SH-SY5Y (cell line): ENCODE results near the gene CCDC102A.

Source experiments
- GATA2 ChIP-seq: IDR thresholded peaks from 2 replicates; pipeline ENCODE4 v1.6.1; 2011; ENCODE audit warnings: mild to moderate bottlenecking, low read depth, low read length
- GATA3 ChIP-seq: IDR thresholded peaks from 2 replicates; pipeline ENCODE4 v1.6.1; 2011; ENCODE audit warnings: low read depth, mild to moderate bottlenecking, low read length, moderate library complexity

DNA sequence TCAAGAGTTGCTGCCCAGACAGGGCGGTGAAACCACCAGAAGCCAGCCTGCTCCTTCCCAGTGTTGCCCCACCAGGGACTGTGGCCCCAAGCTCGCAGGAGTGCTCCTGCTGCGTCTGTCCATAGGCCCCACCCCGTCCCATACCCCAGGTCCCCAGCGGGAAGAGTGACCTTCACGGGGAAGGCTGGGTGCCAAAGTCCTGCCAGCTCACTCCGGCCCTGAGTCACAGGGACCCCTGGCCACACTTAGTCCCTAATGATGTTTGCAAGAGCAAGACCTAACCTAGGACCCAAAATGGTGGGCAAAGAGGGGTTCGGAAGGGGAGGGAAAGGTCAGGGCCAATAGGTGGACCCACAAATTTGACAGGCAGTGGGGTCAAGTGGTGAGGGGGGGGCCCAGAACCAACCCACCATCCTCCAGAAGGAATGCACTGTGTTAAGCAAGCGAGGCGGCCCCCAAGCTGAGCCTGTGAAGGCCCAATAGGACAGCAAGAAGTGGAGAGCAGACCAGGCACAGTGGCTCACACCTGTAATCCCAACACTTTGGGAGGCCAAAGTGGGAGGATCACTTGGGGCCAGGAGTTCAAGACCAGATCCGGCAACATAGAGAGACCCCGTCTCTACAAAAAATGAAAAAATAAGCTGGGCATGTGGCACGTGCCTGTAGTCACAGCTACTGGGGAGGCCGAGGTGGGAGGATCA is 53.4 kb downstream of the CCDC102A start:
- TF ChIP-seq GATA2 = no peak
- no peak for TF ChIP-seq GATA3
